Thyroid gland (tissue), 4 donors: ENCODE results near the gene NF1. TPM values are rescaled to one million over a fixed set of nuclear protein-coding genes. Genes with fewer than 3 reads are reported as not detected.

Source experiments
- DNase-seq, 2 donors: peaks; one replicate each; pipeline ENCODE4 v3.0.0-alpha.2; 2019
- H3K27ac ChIP-seq, 3 donors: fragments of 200-600 bp; sonication (generic); 1 replicate in 2 of 3; 2 replicates in 1 of 3; pipeline ENCODE4 v1.5.1; 2016 to 2019; ENCODE audit warnings: mild to moderate bottlenecking in 1 of 3, moderate library complexity in 1 of 3
- H3K27me3 ChIP-seq: fragments of 200-600 bp; sonication (generic); one replicate; pipeline ENCODE4 v1.5.1; 2019
- H3K36me3 ChIP-seq, 2 donors: fragments of 200-600 bp; sonication (generic); one replicate each; pipeline ENCODE4 v1.5.1; 2016 to 2019
- H3K4me1 ChIP-seq, 2 donors: fragments of 200-600 bp; sonication (generic); one replicate each; pipeline ENCODE4 v1.5.1; 2017 to 2019
- H3K4me3 ChIP-seq, 3 donors: fragments of 200-600 bp; sonication (generic); replicated peaks in 1 of 3; 1 replicate in 2 of 3; 2 replicates in 1 of 3; pipeline ENCODE4 v1.5.1; 2016; ENCODE audit warnings: mild to moderate bottlenecking in 1 of 3
- H3K9me3 ChIP-seq: fragments of 200-600 bp; sonication (generic); one replicate; pipeline ENCODE4 v1.5.1; 2017
- POLR2A ChIP-seq, 2 donors: fragments of 450-650 bp; IDR thresholded peaks; one replicate each; pipeline ENCODE4 v1.6.1; 2017; ENCODE audit warnings: antibody characterized with exemption in 2 of 2, mild to moderate bottlenecking in 2 of 2, moderate library complexity in 1 of 2
- WGBS, 2 donors: methylation state at CpG; one replicate each; pipeline ENCODE4 v1.1.5; 2017; 5-methylcytosine and 5-hydroxymethylcytosine counted together
- intact Hi-C: fragments of 100-400 bp; cut with DNase I; formaldehyde crosslinking; loops from one replicate; pipeline ENCODE4 v1.15.1; 2023
- total RNA-seq, 4 donors: library from RNA; depleted of rRNA; stranded (reverse); fragments of >200 nt; gene quantifications; one replicate each; pipeline ENCODE4 v1.2.3, GENCODE V29; 2016
- TF ChIP-seq, protein P1 (sequence below), 6 experiments: fragments of 200-600 bp in 3 of 6; fragments of 450-650 bp in 3 of 6; sonication (generic) in 3 of 6; IDR thresholded peaks; one replicate each; pipeline ENCODE4 v1.5.1; 2016 to 2019; ENCODE audit warnings: antibody characterized with exemption in 6 of 6, mild to moderate bottlenecking in 2 of 6, inconsistent platforms in 1 of 6, moderate library complexity in 1 of 6

NF1 gene
- total RNA-seq, 4 donors from 2014 or later: 102 to 208 (median 129) TPM

- intact Hi-C loops: no loop called here
- H3K27me3 ChIP-seq: no peaks in the 10 kb centered on the region
- peaks cover 19 to 23% of the 10 kb centered on the region in 2 donors for H3K4me1 ChIP-seq
- H3K36me3 ChIP-seq: peaks cover 0 to 6% of the 10 kb centered on the region in 2 donors
- WGBS, 2 donors: 95 to 97% methylated on average over 2 of the region's 2 CpGs
- TF ChIP-seq, protein P1, sequence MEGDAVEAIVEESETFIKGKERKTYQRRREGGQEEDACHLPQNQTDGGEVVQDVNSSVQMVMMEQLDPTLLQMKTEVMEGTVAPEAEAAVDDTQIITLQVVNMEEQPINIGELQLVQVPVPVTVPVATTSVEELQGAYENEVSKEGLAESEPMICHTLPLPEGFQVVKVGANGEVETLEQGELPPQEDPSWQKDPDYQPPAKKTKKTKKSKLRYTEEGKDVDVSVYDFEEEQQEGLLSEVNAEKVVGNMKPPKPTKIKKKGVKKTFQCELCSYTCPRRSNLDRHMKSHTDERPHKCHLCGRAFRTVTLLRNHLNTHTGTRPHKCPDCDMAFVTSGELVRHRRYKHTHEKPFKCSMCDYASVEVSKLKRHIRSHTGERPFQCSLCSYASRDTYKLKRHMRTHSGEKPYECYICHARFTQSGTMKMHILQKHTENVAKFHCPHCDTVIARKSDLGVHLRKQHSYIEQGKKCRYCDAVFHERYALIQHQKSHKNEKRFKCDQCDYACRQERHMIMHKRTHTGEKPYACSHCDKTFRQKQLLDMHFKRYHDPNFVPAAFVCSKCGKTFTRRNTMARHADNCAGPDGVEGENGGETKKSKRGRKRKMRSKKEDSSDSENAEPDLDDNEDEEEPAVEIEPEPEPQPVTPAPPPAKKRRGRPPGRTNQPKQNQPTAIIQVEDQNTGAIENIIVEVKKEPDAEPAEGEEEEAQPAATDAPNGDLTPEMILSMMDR (IDR thresholded peaks at IDR 0.05): peak in 1 of 6 experiments; percentile 1
- no peak for TF ChIP-seq POLR2A (IDR thresholded peaks at IDR 0.05)
- no peak overlapping the region for H3K4me3 ChIP-seq
- H3K27ac ChIP-seq: peak overlapping the region; percentile 26 to 70 (median 70)
- no peak for DNase-seq
- H3K9me3 ChIP-seq: no peaks in the 10 kb centered on the region
Observed at GRCh38 chr17:31269036-31269577, 174.3 kb downstream of the NF1 start.

- H3K9me3 ChIP-seq: no peaks in the 10 kb centered on the region
- no peak overlapping the region for H3K4me3 ChIP-seq
- peak overlapping the region; percentile 26 to 70 (median 70) for H3K27ac ChIP-seq
- TF ChIP-seq, protein P1 (IDR thresholded peaks at IDR 0.05): peak in 1 of 6 experiments; percentile 4
- TF ChIP-seq POLR2A (IDR thresholded peaks at IDR 0.05): peak in 1 of 2 donors; percentile 14
- DNase-seq: peak; percentile 50 to 63
- peaks cover 20 to 27% of the 10 kb centered on the region in 2 donors for H3K4me1 ChIP-seq
- intact Hi-C loops: no loop called here
- peaks cover 0 to 6% of the 10 kb centered on the region in 2 donors for H3K36me3 ChIP-seq
- 41 to 63% methylated on average over 1 of the region's 1 CpG for WGBS, 2 donors
- H3K27me3 ChIP-seq: no peaks in the 10 kb centered on the region
Observed at GRCh38 chr17:31269578-31269983, 174.8 kb downstream of the NF1 start.

DNA sequence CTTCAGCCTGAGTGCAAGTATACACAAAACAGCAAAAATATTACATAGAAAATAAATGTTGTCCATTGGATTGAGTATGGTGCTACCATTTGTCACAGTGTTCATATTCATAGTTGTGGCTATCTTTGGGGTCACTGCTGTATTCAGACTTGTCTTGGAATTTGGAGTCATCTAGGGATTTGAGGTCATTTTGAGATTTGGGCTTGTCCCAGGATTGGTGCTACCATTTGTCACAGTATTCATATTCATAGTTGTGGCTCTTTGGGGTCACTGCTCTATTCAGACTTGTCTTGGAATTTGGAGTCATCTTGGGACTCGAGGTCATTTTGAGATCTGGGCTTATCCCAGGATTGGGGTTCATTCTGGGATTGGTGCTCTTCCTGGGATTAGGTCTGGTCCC is 177.5 kb downstream of the NF1 start:
- TF ChIP-seq POLR2A (IDR thresholded peaks at IDR 0.05): no peak
- TF ChIP-seq, protein P1 (IDR thresholded peaks at IDR 0.05): no peak
- 91 to 100% methylated on average over 1 of the region's 1 CpG for WGBS, 2 donors
- no peaks in the 10 kb centered on the region for H3K9me3 ChIP-seq
- H3K27ac ChIP-seq: no peak overlapping the region
- H3K4me1 ChIP-seq: peaks cover 24 to 32% of the 10 kb centered on the region in 2 donors
- intact Hi-C loops: no loop called here
- H3K4me3 ChIP-seq: no peak overlapping the region
- no peak for DNase-seq
- H3K27me3 ChIP-seq: no peaks in the 10 kb centered on the region
- H3K36me3 ChIP-seq: no peaks in the 10 kb centered on the region

DNA sequence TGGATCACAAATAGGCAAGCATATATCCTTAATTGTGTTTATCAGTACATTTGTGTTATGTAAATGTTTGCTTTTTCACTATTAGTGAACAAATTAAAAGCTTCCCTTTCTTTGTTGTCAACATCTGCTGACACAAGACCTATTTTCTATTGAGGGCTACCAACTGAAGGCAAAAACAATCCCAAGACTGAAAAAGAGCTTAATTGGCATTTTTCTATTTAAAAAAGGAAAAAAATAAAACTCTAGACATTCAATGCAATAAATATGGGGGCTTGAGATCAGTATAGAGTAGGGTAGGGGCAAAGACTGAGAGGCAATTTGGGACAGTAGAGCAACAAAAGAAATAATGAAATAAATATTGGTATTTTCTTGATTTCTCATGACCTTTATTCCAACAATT is 178.0 kb downstream of the NF1 start:
- Histone ChIP-seq H3K9me3 (no peaks in the 10 kb centered on the region), H3K27ac (no peak overlapping the region), H3K27me3 (no peaks in the 10 kb centered on the region), H3K36me3 (no peaks in the 10 kb centered on the region), H3K4me1 (peaks cover 24 to 32% of the 10 kb centered on the region in 2 donors), H3K4me3 (no peak overlapping the region)
- intact Hi-C loops: no loop called here
- TF ChIP-seq, protein P1 (IDR thresholded peaks at IDR 0.05): no peak
- no peak for TF ChIP-seq POLR2A (IDR thresholded peaks at IDR 0.05)
- no peak for DNase-seq

DNA sequence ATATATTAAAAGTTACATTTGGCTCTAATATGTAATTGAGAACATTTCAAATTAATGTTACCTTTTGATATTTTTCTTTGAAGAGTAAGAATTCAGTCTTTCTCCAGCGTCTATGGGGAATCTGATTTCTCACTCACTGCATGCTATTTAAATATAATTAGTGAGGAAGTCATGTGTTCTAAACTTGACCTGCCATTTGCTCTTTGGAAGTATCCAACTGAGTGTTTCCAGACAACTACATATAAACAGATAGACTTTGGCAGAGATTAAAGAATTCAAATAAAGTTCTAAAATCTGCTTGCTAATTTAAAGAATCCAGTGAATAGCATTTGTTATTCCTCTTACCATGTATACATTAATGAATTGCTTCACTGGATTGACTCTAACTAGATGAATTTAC is 178.7 kb downstream of the NF1 start:
- intact Hi-C loops: no loop called here
- Histone ChIP-seq H3K27me3 (no peaks in the 10 kb centered on the region), H3K4me1 (peaks cover 24 to 32% of the 10 kb centered on the region in 2 donors), H3K27ac (no peak overlapping the region), H3K36me3 (no peaks in the 10 kb centered on the region), H3K4me3 (no peak overlapping the region), H3K9me3 (no peaks in the 10 kb centered on the region)
- DNase-seq: no peak
- TF ChIP-seq, protein P1 (IDR thresholded peaks at IDR 0.05): no peak
- TF ChIP-seq POLR2A (IDR thresholded peaks at IDR 0.05): no peak
- WGBS, 2 donors: 72 to 82% methylated on average over 1 of the region's 1 CpG
